ENCODE measurements around the gene DNAAF1. TPM values are rescaled to one million over a fixed set of nuclear protein-coding genes. Genes with fewer than 3 reads are reported as not detected.

Gene DNAAF1
- polyA plus RNA-seq, 1 of the 3 experiments (the other 2 are of a cell fraction), result 0.35 TPM

DNA sequence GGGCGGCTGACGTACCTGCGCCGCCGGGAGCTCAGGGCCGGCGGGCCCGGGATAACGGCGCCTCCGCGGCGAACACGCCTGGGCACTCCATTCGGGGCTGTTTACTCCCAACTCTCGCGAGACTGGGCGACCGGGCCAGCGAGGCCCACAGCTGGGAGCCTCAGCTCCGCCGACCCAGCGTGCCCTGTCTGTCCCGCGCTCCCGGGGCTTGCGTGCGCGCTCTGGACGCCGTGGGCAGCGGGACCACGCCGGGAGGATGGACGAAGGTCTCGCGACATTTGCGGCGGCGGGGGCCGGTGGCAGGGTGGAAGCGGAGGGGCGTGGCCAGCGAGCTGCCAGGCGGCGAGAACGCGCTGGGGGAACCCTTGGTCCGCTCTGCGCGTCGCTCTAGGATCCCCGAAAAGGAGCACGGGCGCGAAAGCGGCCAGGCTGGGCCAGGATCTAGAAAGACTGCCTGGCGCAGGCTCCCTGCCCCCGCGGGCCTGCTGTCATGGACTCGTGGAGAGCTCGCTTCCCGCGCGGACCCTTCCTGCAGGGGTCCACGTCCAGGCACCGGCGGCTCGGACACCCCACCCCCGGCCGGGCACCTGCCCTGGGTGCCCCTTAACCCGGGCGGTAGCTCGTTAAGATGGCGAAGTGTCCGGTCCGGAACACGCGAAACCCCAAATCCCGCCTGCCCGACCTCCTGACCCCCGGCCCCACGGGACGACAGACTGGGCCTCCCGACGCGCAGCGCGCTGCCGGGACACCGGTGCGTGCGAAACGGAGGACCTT, 28.2 kb upstream of the DNAAF1 start, which contains the start of gene MBTPS1:
Gene MBTPS1, minus strand, starts transcription at position 223 of the 774 bp plus-strand sequence. CDS start 15,159 bp downstream, outside the sequence.
- peaks cover 57% of the 10 kb centered on the region for H3K79me2 ChIP-seq (ENCODE audit: insufficient read depth)
- H3K9me3 ChIP-seq, result no peaks in the 10 kb centered on the region
- peak within 1 kb of the TSS; percentile 88 to 93 for H3K4me3 ChIP-seq (ENCODE audit: low read depth in 2 of 2, low read length in 1 of 2)
- H3F3A ChIP-seq (replicated peaks; ENCODE audit: insufficient read depth), result peaks cover 2% of the 10 kb centered on the region
- H3K36me3 ChIP-seq (replicated peaks in 1 of 2; ENCODE audit: control insufficient read depth in 1 of 2, insufficient read depth in 2 of 2, low read length in 1 of 2), result peaks cover 7 to 9% of the 10 kb centered on the region in 2 experiments
- H3K4me1 ChIP-seq (ENCODE audit: control insufficient read depth in 1 of 2, insufficient read depth in 2 of 2, low read depth in 1 of 2, low read length in 1 of 2), result peaks cover 7 to 11% of the 10 kb centered on the region in 2 experiments; a peak in 3 of 4 replicates
- H3K4me2 ChIP-seq, result peak within 1 kb of the TSS; percentile 93
- H3K27me3 ChIP-seq (ENCODE audit: insufficient read depth), result no peaks in the 10 kb centered on the region
- H3K27ac ChIP-seq (ENCODE audit: low read depth in 2 of 2, low read length in 1 of 2), result peak within 1 kb of the TSS; percentile 59 to 73; a peak in 3 of 4 replicates
- 3% methylated on average over 12 of the region's 94 CpGs for WGBS (ENCODE audit: low lambda C conversion rate)
- H2AFZ ChIP-seq (ENCODE audit: low read depth), result peak within 1 kb of the TSS; percentile 84
- peaks cover 8% of the 10 kb centered on the region; the same call in 1 of the 2 replicates for H4K20me1 ChIP-seq (ENCODE audit: insufficient read depth)
- ChIA-PET CTCF (interaction anchor here (0.7 to 3.9 kb wide), 13 partner anchors 11 to 160 kb away, joined by 3 to 18 read pairs (median 5); partner anchors contain the start of gene TAF1C), POLR2A (interaction anchor here (0.7 to 1.3 kb wide), 5 partner anchors 11 to 160 kb away, joined by 3 to 9 read pairs (median 4); partner anchors contain the start of genes DNAAF1, HSDL1 and TAF1C)
- no peaks in the 10 kb centered on the region for H3K9me2 ChIP-seq
- peak; percentile 99 for DNase-seq
- H3K9ac ChIP-seq, result peak within 1 kb of the TSS; percentile 92
- TF ChIP-seq GATA2 (CRISPR knock-in tag; IDR thresholded peaks at IDR 0.05) (no peak), MXI1 (IDR thresholded peaks at IDR 0.05; ENCODE audit: low read depth, low read length) (peak; percentile 79; the same call in 1 of the 2 replicates), NFIC (IDR thresholded peaks at IDR 0.05; ENCODE audit: borderline replicate concordance) (no peak), SIN3A (IDR thresholded peaks at IDR 0.05; ENCODE audit: borderline replicate concordance, low read depth, low read length) (peak; percentile 87), CHD2 (IDR thresholded peaks at IDR 0.05; ENCODE audit: low read length, partially characterized antibody) (peak; percentile 99), ELF1 (IDR thresholded peaks at IDR 0.05) (no peak), YY1 (IDR thresholded peaks at IDR 0.05; ENCODE audit: low read depth) (peak; percentile 17), EP300 (IDR thresholded peaks at IDR 0.05; ENCODE audit: borderline replicate concordance in 1 of 2, low read depth in 1 of 2, low read length in 1 of 2) (no peak; a peak in 1 of 4 replicates), RFX5 (IDR thresholded peaks at IDR 0.05; ENCODE audit: low read length) (no peak), NRF1 (IDR thresholded peaks at IDR 0.05; ENCODE audit: low read depth, low read length) (peak; percentile 34; the same call in 1 of the 2 replicates), PBX3 (IDR thresholded peaks at IDR 0.05) (no peak), JUND (IDR thresholded peaks at IDR 0.05) (no peak), RXRA (IDR thresholded peaks at IDR 0.05; ENCODE audit: borderline replicate concordance, low read depth) (no peak), USF1 (IDR thresholded peaks at IDR 0.05; ENCODE audit: borderline replicate concordance, low read depth) (no peak), EZH2phosphoT487 (IDR thresholded peaks at IDR 0.05; ENCODE audit: borderline replicate concordance, low read depth) (no peak), IRF3 (IDR thresholded peaks at IDR 0.05; ENCODE audit: low read depth, low read length) (no peak), FOSL2 (IDR thresholded peaks at IDR 0.05; ENCODE audit: borderline replicate concordance, low read depth) (no peak), MEF2A (IDR thresholded peaks at IDR 0.05; ENCODE audit: borderline replicate concordance, low read depth) (no peak), RAD21 (IDR thresholded peaks at IDR 0.05; ENCODE audit: low read length) (no peak)
- TF ChIP-seq, protein P1, sequence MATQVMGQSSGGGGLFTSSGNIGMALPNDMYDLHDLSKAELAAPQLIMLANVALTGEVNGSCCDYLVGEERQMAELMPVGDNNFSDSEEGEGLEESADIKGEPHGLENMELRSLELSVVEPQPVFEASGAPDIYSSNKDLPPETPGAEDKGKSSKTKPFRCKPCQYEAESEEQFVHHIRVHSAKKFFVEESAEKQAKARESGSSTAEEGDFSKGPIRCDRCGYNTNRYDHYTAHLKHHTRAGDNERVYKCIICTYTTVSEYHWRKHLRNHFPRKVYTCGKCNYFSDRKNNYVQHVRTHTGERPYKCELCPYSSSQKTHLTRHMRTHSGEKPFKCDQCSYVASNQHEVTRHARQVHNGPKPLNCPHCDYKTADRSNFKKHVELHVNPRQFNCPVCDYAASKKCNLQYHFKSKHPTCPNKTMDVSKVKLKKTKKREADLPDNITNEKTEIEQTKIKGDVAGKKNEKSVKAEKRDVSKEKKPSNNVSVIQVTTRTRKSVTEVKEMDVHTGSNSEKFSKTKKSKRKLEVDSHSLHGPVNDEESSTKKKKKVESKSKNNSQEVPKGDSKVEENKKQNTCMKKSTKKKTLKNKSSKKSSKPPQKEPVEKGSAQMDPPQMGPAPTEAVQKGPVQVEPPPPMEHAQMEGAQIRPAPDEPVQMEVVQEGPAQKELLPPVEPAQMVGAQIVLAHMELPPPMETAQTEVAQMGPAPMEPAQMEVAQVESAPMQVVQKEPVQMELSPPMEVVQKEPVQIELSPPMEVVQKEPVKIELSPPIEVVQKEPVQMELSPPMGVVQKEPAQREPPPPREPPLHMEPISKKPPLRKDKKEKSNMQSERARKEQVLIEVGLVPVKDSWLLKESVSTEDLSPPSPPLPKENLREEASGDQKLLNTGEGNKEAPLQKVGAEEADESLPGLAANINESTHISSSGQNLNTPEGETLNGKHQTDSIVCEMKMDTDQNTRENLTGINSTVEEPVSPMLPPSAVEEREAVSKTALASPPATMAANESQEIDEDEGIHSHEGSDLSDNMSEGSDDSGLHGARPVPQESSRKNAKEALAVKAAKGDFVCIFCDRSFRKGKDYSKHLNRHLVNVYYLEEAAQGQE (IDR thresholded peaks at IDR 0.05; ENCODE audit: low read depth, low read length), result no peak
- TF ChIP-seq, protein P2, sequence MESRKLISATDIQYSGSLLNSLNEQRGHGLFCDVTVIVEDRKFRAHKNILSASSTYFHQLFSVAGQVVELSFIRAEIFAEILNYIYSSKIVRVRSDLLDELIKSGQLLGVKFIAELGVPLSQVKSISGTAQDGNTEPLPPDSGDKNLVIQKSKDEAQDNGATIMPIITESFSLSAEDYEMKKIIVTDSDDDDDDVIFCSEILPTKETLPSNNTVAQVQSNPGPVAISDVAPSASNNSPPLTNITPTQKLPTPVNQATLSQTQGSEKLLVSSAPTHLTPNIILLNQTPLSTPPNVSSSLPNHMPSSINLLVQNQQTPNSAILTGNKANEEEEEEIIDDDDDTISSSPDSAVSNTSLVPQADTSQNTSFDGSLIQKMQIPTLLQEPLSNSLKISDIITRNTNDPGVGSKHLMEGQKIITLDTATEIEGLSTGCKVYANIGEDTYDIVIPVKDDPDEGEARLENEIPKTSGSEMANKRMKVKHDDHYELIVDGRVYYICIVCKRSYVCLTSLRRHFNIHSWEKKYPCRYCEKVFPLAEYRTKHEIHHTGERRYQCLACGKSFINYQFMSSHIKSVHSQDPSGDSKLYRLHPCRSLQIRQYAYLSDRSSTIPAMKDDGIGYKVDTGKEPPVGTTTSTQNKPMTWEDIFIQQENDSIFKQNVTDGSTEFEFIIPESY (IDR thresholded peaks at IDR 0.05; ENCODE audit: borderline replicate concordance, low read depth), result peak; percentile 97
- TF ChIP-seq, protein P3, sequence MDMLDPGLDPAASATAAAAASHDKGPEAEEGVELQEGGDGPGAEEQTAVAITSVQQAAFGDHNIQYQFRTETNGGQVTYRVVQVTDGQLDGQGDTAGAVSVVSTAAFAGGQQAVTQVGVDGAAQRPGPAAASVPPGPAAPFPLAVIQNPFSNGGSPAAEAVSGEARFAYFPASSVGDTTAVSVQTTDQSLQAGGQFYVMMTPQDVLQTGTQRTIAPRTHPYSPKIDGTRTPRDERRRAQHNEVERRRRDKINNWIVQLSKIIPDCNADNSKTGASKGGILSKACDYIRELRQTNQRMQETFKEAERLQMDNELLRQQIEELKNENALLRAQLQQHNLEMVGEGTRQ (IDR thresholded peaks at IDR 0.05; ENCODE audit: borderline replicate concordance, low read depth, low read length), result no peak
